ENCODE results near the gene SLC15A4. TPM values are rescaled to one million over a fixed set of nuclear protein-coding genes. Genes with fewer than 3 reads are reported as not detected.

Gene SLC15A4
- total and polyA plus RNA-seq, 10 donors, result 19.0 to 92.4 (median 43.5) TPM

DNA sequence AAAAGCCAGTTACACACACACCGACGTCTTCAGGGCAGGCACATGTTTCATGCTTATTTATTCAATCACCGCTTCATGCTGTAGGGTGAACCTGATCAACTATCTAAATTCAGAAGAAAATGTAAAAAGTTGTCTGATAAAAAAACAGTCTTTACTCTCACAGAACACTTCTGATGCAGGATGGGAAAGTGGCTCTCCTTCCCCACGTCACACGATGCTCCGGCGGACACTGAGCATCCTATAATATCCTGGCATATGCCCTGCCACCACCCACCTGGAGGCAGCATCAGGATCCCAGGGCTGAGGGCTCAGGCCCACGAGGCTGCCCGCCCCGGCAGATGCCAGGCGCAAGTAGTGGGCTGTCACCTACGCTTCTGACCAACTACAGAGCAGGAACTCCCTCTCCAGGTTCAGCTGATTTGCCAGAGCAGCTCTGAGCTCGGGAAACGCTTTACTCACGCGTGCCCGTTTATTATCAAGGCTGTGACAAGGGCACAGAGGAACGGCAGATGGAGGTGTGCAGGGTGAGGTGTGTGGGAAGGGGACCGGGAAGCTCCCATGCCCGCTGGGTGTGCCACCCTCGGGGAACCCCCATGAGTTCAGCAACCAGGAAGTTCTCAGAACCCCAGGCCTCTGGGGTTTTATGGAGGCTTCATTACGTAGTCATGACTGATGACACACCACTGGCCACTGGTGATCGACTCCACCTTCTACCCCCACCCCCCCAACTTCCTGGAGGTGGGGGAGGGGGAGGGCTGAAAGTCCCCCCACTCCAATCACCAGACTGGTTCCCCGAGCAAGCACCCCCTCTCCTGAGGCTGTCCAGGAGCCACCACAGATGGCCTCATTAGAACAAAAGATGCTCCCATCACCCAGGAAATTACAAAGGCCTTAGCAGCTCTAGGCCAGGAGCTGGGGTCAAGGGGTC, 32.1 kb downstream of the SLC15A4 start:
- 81 to 88% (median 85%) methylated on average over 19 to 24 of the region's 24 CpGs for WGBS, 5 donors
- H3K9me3 ChIP-seq, result no peaks in the 10 kb centered on the region
- H3K27me3 ChIP-seq (replicated peaks in 1 of 7), result no peaks in the 10 kb centered on the region
- H3K4me1 ChIP-seq, result peaks cover 20 to 90% (median 59%) of the 10 kb centered on the region in 6 donors
- peak; percentile 72 for DNase-seq
- intact Hi-C loops (cut with DNase I; ENCODE audit: low total_unique reads), result no loop called here
- H3K27ac ChIP-seq, result peak overlapping the region in 5 of 8 donors; percentile 4 to 88 (median 61)
- TF ChIP-seq POLR2AphosphoS5 (IDR thresholded peaks at IDR 0.05), result peak in 1 of 3 donors; percentile 45
- TF ChIP-seq, protein P1, sequence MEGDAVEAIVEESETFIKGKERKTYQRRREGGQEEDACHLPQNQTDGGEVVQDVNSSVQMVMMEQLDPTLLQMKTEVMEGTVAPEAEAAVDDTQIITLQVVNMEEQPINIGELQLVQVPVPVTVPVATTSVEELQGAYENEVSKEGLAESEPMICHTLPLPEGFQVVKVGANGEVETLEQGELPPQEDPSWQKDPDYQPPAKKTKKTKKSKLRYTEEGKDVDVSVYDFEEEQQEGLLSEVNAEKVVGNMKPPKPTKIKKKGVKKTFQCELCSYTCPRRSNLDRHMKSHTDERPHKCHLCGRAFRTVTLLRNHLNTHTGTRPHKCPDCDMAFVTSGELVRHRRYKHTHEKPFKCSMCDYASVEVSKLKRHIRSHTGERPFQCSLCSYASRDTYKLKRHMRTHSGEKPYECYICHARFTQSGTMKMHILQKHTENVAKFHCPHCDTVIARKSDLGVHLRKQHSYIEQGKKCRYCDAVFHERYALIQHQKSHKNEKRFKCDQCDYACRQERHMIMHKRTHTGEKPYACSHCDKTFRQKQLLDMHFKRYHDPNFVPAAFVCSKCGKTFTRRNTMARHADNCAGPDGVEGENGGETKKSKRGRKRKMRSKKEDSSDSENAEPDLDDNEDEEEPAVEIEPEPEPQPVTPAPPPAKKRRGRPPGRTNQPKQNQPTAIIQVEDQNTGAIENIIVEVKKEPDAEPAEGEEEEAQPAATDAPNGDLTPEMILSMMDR (IDR thresholded peaks at IDR 0.05 in 8 of 11, conservative IDR thresholded peaks at IDR 0.05 in 3 of 11), result no peak
- H3K36me3 ChIP-seq, result peaks cover 0 to 67% (median 29%) of the 10 kb centered on the region in 6 donors
- no peak overlapping the region for H3K4me3 ChIP-seq

DNA sequence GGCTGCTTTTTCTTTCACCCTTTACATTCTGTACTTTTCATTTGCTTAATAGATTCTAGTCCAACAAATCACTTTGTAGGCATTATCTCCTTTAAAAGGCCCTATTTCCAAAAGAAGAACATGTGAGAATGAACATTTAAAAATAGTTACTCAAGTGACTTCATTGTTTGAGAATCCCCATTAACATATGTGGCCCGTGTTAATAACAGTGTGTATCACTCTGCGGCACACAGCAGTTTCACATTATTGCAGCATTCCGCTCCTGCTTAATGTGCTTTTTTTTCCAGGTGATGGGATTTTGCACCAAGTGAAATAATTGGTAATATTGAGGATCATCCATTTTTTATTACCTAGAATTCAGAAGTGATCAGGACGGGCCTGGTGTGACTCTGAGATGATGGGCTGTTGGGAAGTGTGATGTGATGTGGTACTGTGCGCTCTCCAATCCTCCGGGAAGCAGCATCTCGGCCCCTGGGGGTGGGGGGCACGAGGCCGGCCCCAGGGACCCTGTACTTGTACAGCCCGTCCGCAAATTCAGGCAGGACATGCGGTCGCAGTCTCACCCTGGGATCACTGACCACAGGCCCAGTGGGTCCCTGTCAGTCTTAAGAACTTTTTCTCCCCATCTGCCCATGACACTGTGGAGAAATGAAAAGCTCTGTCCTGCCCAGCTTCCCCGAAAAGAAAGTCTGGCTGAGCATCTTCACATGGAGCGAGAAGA, 32.9 kb downstream of the SLC15A4 start:
- Histone ChIP-seq H3K4me1 (peaks cover 19 to 81% (median 51%) of the 10 kb centered on the region in 6 donors), H3K4me3 (no peak overlapping the region), H3K9me3 (no peaks in the 10 kb centered on the region), H3K27me3 (replicated peaks in 1 of 7) (no peaks in the 10 kb centered on the region), H3K36me3 (peaks cover 0 to 58% (median 29%) of the 10 kb centered on the region in 6 donors), H3K27ac (peak overlapping the region in 3 of 8 donors; percentile 53 to 88 (median 67))
- intact Hi-C loops (cut with DNase I; ENCODE audit: low total_unique reads), result no loop called here
- peak in 1 of 3 donors; percentile 8 for TF ChIP-seq POLR2AphosphoS5 (IDR thresholded peaks at IDR 0.05)
- no peak for TF ChIP-seq POLR2A (IDR thresholded peaks at IDR 0.05)
- TF ChIP-seq, protein P1 (IDR thresholded peaks at IDR 0.05 in 8 of 11, conservative IDR thresholded peaks at IDR 0.05 in 3 of 11), result no peak
- DNase-seq, result peak; percentile 66
- WGBS, 5 donors, result 93 to 98% (median 95%) methylated on average over 11 to 15 of the region's 15 CpGs

DNA sequence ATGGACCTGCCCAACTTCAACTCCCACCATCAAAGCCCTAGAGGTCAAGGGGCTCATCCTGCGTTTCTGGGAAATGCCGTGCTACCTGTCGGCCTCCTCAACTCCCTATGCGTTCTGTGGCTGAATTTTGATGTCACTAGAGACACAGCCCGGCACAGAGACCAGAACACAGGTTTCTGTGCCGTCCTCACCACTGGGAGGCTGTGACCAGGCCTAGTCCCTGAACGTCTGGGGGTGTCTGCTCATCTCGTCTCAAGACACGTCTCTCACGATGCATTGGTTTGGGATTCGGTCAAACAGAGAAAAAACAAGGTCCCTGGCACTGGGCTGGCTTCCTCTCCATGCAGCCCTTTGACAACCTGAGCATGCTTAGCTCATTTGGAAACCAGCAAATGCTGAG, 33.5 kb downstream of the SLC15A4 start:
- 72 to 85% (median 82%) methylated on average over 8 to 11 of the region's 11 CpGs for WGBS, 5 donors
- Histone ChIP-seq H3K27me3 (replicated peaks in 1 of 7) (no peaks in the 10 kb centered on the region), H3K9me3 (no peaks in the 10 kb centered on the region), H3K4me1 (peaks cover 16 to 75% (median 45%) of the 10 kb centered on the region in 6 donors), H3K27ac (peak overlapping the region in 3 of 8 donors; percentile 22 to 53 (median 46)), H3K36me3 (peaks cover 0 to 52% (median 26%) of the 10 kb centered on the region in 6 donors), H3K4me3 (no peak overlapping the region)
- intact Hi-C loops (cut with DNase I; ENCODE audit: low total_unique reads), result no loop called here
- TF ChIP-seq POLR2AphosphoS5 (IDR thresholded peaks at IDR 0.05) (no peak), POLR2A (IDR thresholded peaks at IDR 0.05) (no peak)
- TF ChIP-seq, protein P1 (IDR thresholded peaks at IDR 0.05 in 8 of 11, conservative IDR thresholded peaks at IDR 0.05 in 3 of 11), result no peak
- peak; percentile 53 for DNase-seq

Measured in spleen (tissue), 11 donors.